ENCODE data around the gene RYR3. TPM values are rescaled to one million over a fixed set of nuclear protein-coding genes. Genes with fewer than 3 reads are reported as not detected.

The RYR3 gene
- polyA plus RNA-seq, 1 donor (not counting 4 experiments of a cell fraction or from before 2014, with no cell fraction given): 0.04 TPM

GRCh38 chr15:33320017-33320416 is 9.2 kb downstream of the RYR3 start:
- FAIRE-seq (no peak), DNase-seq (ENCODE audit: low read depth, low spot score) (no peak)
- no peak overlapping the region for H3K4me2 ChIP-seq (ENCODE audit: control insufficient read depth, extremely low read depth, insufficient read depth, low read depth, low read length)
- H3K9me1 ChIP-seq (ENCODE audit: control insufficient read depth, extremely low read depth, insufficient read depth, low read length): no peaks in the 10 kb centered on the region
- dilution Hi-C loops (cut with MboI; ENCODE audit: extremely low pct_ligation_motif_present, low sequenced_read_pairs): no loop called here
- H4K20me1 ChIP-seq (ENCODE audit: control insufficient read depth, extremely low read depth, insufficient read depth, low read length): no peaks in the 10 kb centered on the region
- H3K9ac ChIP-seq (ENCODE audit: control insufficient read depth, extremely low read depth, insufficient read depth, low read length): no peak overlapping the region
- H3K4me1 ChIP-seq (ENCODE audit: control insufficient read depth, extremely low read depth, insufficient read depth, low read length): no peaks in the 10 kb centered on the region
- no peaks in the 10 kb centered on the region for H3K27me3 ChIP-seq (ENCODE audit: control insufficient read depth, extremely low read depth, insufficient read depth, low read length)
- H3K27ac ChIP-seq (ENCODE audit: control insufficient read depth, insufficient read depth, low read length): no peak overlapping the region
- TF ChIP-seq CTCF (optimal IDR thresholded peaks at IDR 0.05 in 1 of 3, IDR thresholded peaks at IDR 0.05 in 1 of 3, conservative IDR thresholded peaks at IDR 0.05 in 1 of 3; ENCODE audit: extremely low read depth in 1 of 3, insufficient read depth in 2 of 3, low read length in 3 of 3): no peak
- TF ChIP-seq EZH2 (IDR thresholded peaks at IDR 0.05; ENCODE audit: low read length): no peak
- no peaks in the 10 kb centered on the region for H3K9me3 ChIP-seq (ENCODE audit: control insufficient read depth, low read depth, low read length)
- H2AFZ ChIP-seq (ENCODE audit: control insufficient read depth, low read length): no peak overlapping the region
- H3K36me3 ChIP-seq (ENCODE audit: control insufficient read depth in 2 of 2, extremely low read depth in 1 of 2, insufficient read depth in 2 of 2, low read length in 2 of 2): no peaks in the 10 kb centered on the region
- no peaks in the 10 kb centered on the region for H3K79me2 ChIP-seq (ENCODE audit: control insufficient read depth, insufficient read depth, low read length)
- no peak overlapping the region for H3K4me3 ChIP-seq (ENCODE audit: control insufficient read depth in 2 of 3, extremely low read depth in 1 of 3, insufficient read depth in 2 of 3, low read depth in 1 of 3, low read length in 3 of 3)

DNA sequence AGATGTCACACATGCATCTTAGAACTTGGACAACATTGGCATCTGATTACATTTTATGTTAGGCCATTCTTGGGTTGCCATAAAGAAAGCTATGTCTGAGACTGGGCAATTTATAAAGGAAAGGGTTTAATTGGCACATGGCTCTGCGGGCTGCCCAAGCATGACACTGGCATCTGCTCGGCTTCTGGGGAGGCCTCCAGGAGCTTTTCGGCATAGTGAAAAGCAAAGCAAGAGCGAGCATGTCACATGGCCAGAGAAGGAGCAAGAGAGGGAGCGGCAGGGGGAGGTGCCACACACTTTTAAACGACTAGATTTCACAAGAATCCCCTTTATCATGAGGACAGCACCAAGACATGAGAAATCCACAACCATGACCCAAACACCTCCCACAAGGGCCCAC is 11.3 kb downstream of the RYR3 start:
- H3K9ac ChIP-seq (ENCODE audit: control insufficient read depth, extremely low read depth, insufficient read depth, low read length): no peak overlapping the region
- H3K79me2 ChIP-seq (ENCODE audit: control insufficient read depth, insufficient read depth, low read length): no peaks in the 10 kb centered on the region
- DNase-seq (ENCODE audit: low read depth, low spot score) (no peak), FAIRE-seq (no peak)
- no peaks in the 10 kb centered on the region for H3K9me1 ChIP-seq (ENCODE audit: control insufficient read depth, extremely low read depth, insufficient read depth, low read length)
- no peaks in the 10 kb centered on the region for H3K4me1 ChIP-seq (ENCODE audit: control insufficient read depth, extremely low read depth, insufficient read depth, low read length)
- H3K27me3 ChIP-seq (ENCODE audit: control insufficient read depth, extremely low read depth, insufficient read depth, low read length): no peaks in the 10 kb centered on the region
- no peaks in the 10 kb centered on the region for H3K36me3 ChIP-seq (ENCODE audit: control insufficient read depth in 2 of 2, extremely low read depth in 1 of 2, insufficient read depth in 2 of 2, low read length in 2 of 2)
- H4K20me1 ChIP-seq (ENCODE audit: control insufficient read depth, extremely low read depth, insufficient read depth, low read length): no peaks in the 10 kb centered on the region
- no peak for TF ChIP-seq EZH2 (IDR thresholded peaks at IDR 0.05; ENCODE audit: low read length)
- TF ChIP-seq CTCF (optimal IDR thresholded peaks at IDR 0.05 in 1 of 3, IDR thresholded peaks at IDR 0.05 in 1 of 3, conservative IDR thresholded peaks at IDR 0.05 in 1 of 3; ENCODE audit: extremely low read depth in 1 of 3, insufficient read depth in 2 of 3, low read length in 3 of 3): no peak
- H3K4me2 ChIP-seq (ENCODE audit: control insufficient read depth, extremely low read depth, insufficient read depth, low read depth, low read length): no peak overlapping the region
- H3K9me3 ChIP-seq (ENCODE audit: control insufficient read depth, low read depth, low read length): no peaks in the 10 kb centered on the region
- no peak overlapping the region for H3K27ac ChIP-seq (ENCODE audit: control insufficient read depth, insufficient read depth, low read length)
- dilution Hi-C loops (cut with MboI; ENCODE audit: extremely low pct_ligation_motif_present, low sequenced_read_pairs): no loop called here
- no peak overlapping the region for H3K4me3 ChIP-seq (ENCODE audit: control insufficient read depth in 2 of 3, extremely low read depth in 1 of 3, insufficient read depth in 2 of 3, low read depth in 1 of 3, low read length in 3 of 3)
- no peak overlapping the region for H2AFZ ChIP-seq (ENCODE audit: control insufficient read depth, low read length)
